Kidney (tissue), 14 donors: ENCODE measurements around the gene BLTP3B. TPM values are rescaled to one million over a fixed set of nuclear protein-coding genes. Genes with fewer than 3 reads are reported as not detected.
"Not testable (repeated sequence)": the region's sequence is repeated elsewhere in the genome, so short reads cannot be mapped to it uniquely, and the experiment has no call there.

ENCODE experiments used
- DNase-seq, 5 donors: peaks; one replicate each; pipeline ENCODE4 v3.0.0-alpha.2; 2013 to 2020
- FAIRE-seq: peaks from 2 replicates; lab custom pipeline; 2012; peaks lifted over from hg19 to GRCh38; lab: Jason Lieb, UNC
- H3K27ac ChIP-seq, 2 donors: one replicate each; pipeline ENCODE4 v1.7.0; 2013; ENCODE audit warnings: low read depth in 2 of 2, low read length in 2 of 2, inconsistent platforms in 1 of 2
- H3K27me3 ChIP-seq: one replicate; pipeline ENCODE4 v1.7.1; 2013; ENCODE audit warnings: low read length, inconsistent platforms; ENCODE audit not compliant: control insufficient read depth, insufficient read depth
- H3K36me3 ChIP-seq, 3 donors: one replicate each; pipeline versions ENCODE4 v1.7.0 to v1.7.1; 2013; ENCODE audit warnings: low read length in 3 of 3, control low read depth in 1 of 3, inconsistent platforms in 1 of 3; ENCODE audit not compliant: insufficient read depth in 3 of 3, control insufficient read depth in 2 of 3
- H3K4me1 ChIP-seq, 3 donors: one replicate each; pipeline versions ENCODE4 v1.7.0 to v1.7.1; 2013; ENCODE audit warnings: low read length in 3 of 3, inconsistent platforms in 1 of 3, low read depth in 1 of 3; ENCODE audit not compliant: control insufficient read depth in 2 of 3, insufficient read depth in 2 of 3
- H3K4me3 ChIP-seq, 3 donors: one replicate each; pipeline versions ENCODE4 v1.7.0 to v1.8.1; 2013; ENCODE audit warnings: low read length in 3 of 3, control low read depth in 1 of 3, inconsistent platforms in 1 of 3
- H3K9ac ChIP-seq, 3 donors: one replicate each; pipeline versions ENCODE4 v1.7.0 to v1.7.1; 2013; ENCODE audit warnings: low read length in 3 of 3, control low read depth in 1 of 3, inconsistent platforms in 1 of 3
- H3K9me3 ChIP-seq, 3 donors: one replicate each; pipeline versions ENCODE4 v1.7.0 to v1.7.1; 2013; ENCODE audit warnings: low read length in 3 of 3, control low read depth in 1 of 3, inconsistent platforms in 1 of 3; ENCODE audit not compliant: control insufficient read depth in 2 of 3, insufficient read depth in 1 of 3
- intact Hi-C: fragments of 100-400 bp; cut with DNase I; formaldehyde crosslinking; loops from one replicate; pipeline ENCODE4 v1.11.1; 2022
- polyA plus RNA-seq: library from polyadenylated mRNA; stranded (reverse); fragments of 350-450 nt; fragmentation: Illumina TruSeq; extraction: RNeasy Lipid Tissue Mini Kit (QIAGEN cat#74804); gene quantifications from one replicate; pipeline ENCODE4 v1.2.3, GENCODE V29; 2014; ENCODE audit warnings: low read depth, low replicate concordance; ENCODE audit not compliant: insufficient read depth
- total RNA-seq: library from RNA; stranded (reverse); fragmentation: NEBNext Ultra II Directional; extraction: Animal tissue kit (Norgen Biotek cat#: 25700); gene quantifications from one replicate; pipeline ENCODE4 v1.2.1, GENCODE V29; 2021
- TF ChIP-seq, protein P1 (sequence below): IDR thresholded peaks from 3 replicates; pipeline ENCODE4 v1.5.1; 2012; ENCODE audit warnings: mild to moderate bottlenecking, moderate library complexity, borderline replicate concordance; ENCODE audit not compliant: insufficient read depth; ENCODE audit errors: extremely low read depth
- donor health status: control.
- donor health status: control.
- donor health status: control.
- donor health status: control.
- donor health status: control.
- donor health status: DM: yes; HTN: yes; CAD: no.
- donor health status: Normal renal cell carcinoma (clear cell type).

BLTP3B gene
- total and polyA plus RNA-seq, 2 donors from 2014 or later, result 9.3 to 18.3 TPM

DNA sequence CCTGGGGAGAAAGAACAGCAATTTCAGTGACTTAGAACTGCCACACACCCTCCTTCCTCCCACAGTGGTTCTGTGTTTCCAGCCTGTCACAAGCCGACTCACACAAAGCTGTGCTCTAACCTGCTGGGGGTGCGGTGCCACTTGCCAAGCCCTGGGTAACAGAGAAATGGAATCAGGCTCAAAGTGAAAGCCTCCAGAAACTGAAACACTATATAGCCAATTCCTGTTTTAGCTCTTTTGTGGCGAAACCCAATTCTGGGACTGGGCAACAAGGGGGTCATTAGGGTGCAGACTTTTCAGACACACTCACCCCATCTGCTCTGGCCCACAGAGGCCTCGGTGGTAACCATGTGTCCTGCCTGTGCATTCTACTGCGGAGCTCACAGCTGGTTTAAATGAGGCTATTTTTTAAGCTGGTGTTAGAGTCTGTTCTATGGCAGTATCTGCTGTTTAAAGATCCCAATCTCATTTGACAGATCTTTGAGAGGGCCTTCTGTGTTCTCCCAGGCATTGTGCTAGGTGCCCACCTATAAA lies 42.8 kb upstream of the BLTP3B start:
- TF ChIP-seq, protein P1, sequence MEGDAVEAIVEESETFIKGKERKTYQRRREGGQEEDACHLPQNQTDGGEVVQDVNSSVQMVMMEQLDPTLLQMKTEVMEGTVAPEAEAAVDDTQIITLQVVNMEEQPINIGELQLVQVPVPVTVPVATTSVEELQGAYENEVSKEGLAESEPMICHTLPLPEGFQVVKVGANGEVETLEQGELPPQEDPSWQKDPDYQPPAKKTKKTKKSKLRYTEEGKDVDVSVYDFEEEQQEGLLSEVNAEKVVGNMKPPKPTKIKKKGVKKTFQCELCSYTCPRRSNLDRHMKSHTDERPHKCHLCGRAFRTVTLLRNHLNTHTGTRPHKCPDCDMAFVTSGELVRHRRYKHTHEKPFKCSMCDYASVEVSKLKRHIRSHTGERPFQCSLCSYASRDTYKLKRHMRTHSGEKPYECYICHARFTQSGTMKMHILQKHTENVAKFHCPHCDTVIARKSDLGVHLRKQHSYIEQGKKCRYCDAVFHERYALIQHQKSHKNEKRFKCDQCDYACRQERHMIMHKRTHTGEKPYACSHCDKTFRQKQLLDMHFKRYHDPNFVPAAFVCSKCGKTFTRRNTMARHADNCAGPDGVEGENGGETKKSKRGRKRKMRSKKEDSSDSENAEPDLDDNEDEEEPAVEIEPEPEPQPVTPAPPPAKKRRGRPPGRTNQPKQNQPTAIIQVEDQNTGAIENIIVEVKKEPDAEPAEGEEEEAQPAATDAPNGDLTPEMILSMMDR, result no peak
- Histone ChIP-seq H3K9ac (no peak overlapping the region), H3K36me3 (no peaks in the 10 kb centered on the region), H3K4me3 (no peak overlapping the region), H3K27ac (no peak overlapping the region), H3K4me1 (no peaks in the 10 kb centered on the region), H3K27me3 (no peaks in the 10 kb centered on the region), H3K9me3 (no peaks in the 10 kb centered on the region)
- intact Hi-C loops, result no loop called here
- FAIRE-seq, result no peak
- no peak for DNase-seq

DNA sequence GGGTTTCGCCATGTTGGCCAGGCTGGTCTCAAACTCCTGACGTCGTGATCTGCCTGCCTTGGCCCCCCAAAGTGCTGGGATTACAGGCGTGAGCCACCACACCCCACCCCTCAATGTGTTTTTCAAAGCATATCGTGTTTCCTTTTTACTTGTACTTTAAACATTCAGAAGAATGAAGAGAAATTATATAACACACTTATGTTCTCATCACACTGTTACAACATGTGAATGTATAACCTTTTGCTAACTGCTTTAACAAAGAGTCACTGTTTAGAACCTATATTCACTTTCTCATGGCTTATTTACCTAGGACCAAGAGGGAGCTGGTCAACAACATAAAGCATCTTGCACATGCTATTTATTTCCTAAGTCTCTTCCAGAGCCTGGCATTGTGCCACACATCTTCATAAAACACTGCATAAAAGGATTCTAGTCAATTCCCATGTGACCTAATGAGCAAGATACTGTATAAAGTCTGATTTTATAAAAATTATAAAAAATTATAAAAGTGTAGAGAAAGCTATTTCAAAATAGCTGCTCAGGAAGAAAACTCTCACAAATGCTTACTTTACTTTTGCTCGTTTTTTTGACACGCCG lies 42.0 kb upstream of the BLTP3B start:
- Histone ChIP-seq H3K27me3 (no peaks in the 10 kb centered on the region), H3K4me1 (no peaks in the 10 kb centered on the region), H3K36me3 (no peaks in the 10 kb centered on the region), H3K27ac (no peak overlapping the region), H3K9ac (no peak overlapping the region), H3K9me3 (no peaks in the 10 kb centered on the region), H3K4me3 (no peak overlapping the region)
- FAIRE-seq (no peak), DNase-seq (no peak)
- TF ChIP-seq, protein P1, result no peak
- intact Hi-C loops, result no loop called here

DNA sequence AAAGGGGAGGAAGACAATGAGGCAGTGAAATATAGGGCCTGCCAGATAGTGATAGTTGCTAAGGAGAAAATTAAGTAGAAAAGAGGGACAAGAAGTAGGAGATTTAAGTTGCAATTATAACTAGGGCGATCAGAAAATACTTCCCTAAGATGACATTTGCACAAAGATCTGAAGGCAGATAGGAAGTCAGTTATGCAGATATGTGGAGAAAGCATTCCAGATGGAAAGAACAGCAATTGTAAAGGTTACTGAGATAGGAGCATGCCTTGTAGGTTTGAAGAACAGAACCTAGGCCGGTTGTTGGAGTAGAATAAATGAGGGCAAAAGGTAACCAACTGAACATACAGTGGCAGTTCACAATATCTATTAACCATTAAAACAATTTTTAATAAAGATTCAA lies 36.6 kb upstream of the BLTP3B start:
- TF ChIP-seq, protein P1, result no peak
- intact Hi-C loops, result no loop called here
- H3K9ac ChIP-seq, result no peak overlapping the region
- no peak overlapping the region for H3K27ac ChIP-seq
- no peaks in the 10 kb centered on the region for H3K9me3 ChIP-seq
- FAIRE-seq (no peak), DNase-seq (no peak)
- H3K27me3 ChIP-seq, result no peaks in the 10 kb centered on the region
- H3K4me1 ChIP-seq, result no peaks in the 10 kb centered on the region
- H3K4me3 ChIP-seq, result no peak overlapping the region
- H3K36me3 ChIP-seq, result peaks cover 0 to 5% (median 0%) of the 10 kb centered on the region in 3 donors

DNA sequence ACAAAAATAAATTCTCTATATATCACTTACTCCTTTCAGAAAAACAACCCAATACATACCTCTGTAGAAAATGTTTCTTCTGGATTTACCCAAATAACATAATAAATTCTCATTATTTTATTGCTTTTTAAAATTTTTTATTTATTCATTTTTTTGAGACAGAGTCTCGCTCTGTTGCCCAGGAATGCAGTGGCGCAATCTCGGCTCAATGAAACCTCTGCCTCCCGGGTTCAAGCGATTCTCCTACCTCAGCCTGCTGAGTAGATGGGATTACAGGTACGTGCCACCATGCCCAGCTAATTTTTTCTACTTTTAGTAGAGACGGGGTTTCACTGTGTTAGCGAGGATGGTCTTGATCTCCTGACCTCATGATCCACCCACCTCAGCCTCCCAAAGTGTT lies 33.8 kb upstream of the BLTP3B start:
- H3K36me3 ChIP-seq, H3K9ac ChIP-seq, H3K9me3 ChIP-seq, H3K27me3 ChIP-seq, H3K4me1 ChIP-seq, H3K4me3 ChIP-seq, intact Hi-C loops, FAIRE-seq: not testable (repeated sequence)
- peak in 1 of 5 donors; percentile 13 for DNase-seq
- H3K27ac ChIP-seq, result peak overlapping the region in 1 of 2 donors; percentile 11
